ENCODE data around the gene ST3GAL2. TPM values are rescaled to one million over a fixed set of nuclear protein-coding genes. Genes with fewer than 3 reads are reported as not detected.

Gene ST3GAL2
- total RNA-seq, 4 donors from 2014 or later = 7.1 to 16.5 (median 11.1) TPM

DNA sequence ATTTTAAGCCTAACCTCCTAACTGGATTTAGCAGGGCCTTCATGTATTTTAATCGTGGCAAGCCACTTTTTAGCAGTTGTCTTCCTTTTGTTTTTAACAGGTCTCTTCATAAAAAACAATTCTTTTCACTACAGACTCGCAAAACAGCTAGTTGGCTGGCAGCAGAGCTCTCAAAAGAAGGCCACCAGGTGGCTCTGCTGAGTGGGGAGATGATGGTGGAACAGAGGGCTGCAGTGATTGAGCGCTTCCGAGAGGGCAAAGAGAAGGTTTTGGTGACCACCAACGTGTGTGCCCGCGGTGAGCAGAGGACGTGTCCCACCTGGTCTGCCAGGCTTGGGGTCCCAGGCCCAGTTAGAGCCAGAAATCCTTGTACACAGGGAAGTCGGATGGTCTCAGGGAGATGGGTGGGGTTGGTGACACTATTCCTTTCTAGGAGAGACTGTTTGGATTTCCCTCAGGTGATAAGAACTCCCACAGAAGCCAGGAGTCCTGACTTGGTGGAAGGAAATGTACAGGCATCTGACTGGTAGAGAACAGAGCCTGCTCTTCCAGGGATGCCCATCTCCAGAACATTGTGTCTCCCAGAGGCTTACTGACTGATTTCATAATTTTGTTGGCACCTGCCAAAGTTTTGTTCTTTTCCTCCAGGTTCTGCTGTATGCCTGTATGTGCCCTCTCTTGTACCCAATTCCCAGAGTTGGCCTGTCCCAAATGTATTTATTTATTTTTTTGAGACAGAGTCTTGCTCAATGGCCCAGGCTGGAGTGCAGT is 107.1 kb downstream of the ST3GAL2 start:
- H3K27me3 ChIP-seq = no peaks in the 10 kb centered on the region
- H3K36me3 ChIP-seq = peaks cover 91% of the 10 kb centered on the region
- no peaks in the 10 kb centered on the region for H3K4me1 ChIP-seq
- DNase-seq (ENCODE audit: low spot score in 2 of 2) = no peak
- H3K27ac ChIP-seq = no peak overlapping the region
- TF ChIP-seq, protein P1, sequence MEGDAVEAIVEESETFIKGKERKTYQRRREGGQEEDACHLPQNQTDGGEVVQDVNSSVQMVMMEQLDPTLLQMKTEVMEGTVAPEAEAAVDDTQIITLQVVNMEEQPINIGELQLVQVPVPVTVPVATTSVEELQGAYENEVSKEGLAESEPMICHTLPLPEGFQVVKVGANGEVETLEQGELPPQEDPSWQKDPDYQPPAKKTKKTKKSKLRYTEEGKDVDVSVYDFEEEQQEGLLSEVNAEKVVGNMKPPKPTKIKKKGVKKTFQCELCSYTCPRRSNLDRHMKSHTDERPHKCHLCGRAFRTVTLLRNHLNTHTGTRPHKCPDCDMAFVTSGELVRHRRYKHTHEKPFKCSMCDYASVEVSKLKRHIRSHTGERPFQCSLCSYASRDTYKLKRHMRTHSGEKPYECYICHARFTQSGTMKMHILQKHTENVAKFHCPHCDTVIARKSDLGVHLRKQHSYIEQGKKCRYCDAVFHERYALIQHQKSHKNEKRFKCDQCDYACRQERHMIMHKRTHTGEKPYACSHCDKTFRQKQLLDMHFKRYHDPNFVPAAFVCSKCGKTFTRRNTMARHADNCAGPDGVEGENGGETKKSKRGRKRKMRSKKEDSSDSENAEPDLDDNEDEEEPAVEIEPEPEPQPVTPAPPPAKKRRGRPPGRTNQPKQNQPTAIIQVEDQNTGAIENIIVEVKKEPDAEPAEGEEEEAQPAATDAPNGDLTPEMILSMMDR (IDR thresholded peaks at IDR 0.05) = peak in 1 of 2 donors; percentile 36
- TF ChIP-seq POLR2AphosphoS5 (IDR thresholded peaks at IDR 0.05) = no peak
- no peak for TF ChIP-seq EP300 (IDR thresholded peaks at IDR 0.05)
- no peak for TF ChIP-seq POLR2A (IDR thresholded peaks at IDR 0.05)
- no peak overlapping the region for H3K4me3 ChIP-seq
- H3K9me3 ChIP-seq = no peaks in the 10 kb centered on the region
- WGBS = 63% methylated on average over 9 of the region's 9 CpGs

DNA sequence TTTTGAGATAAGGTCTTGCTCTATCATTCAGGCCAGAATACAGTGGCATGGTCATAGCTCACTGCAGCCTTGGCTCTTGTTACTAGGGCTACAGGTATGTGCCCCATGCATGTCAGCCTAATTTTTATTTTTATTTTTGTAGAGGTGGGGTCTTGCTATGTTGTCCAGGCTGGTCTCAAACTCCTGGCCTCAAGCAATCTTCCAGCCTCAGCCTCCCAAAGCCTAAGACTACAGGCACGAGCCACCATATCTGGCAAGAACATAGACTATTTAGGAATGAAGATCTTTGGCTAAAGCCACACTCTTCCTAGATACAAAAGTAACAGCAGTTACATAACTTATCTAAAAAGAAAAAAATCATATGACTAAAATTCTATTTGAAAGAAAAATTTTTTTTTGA is 107.8 kb downstream of the ST3GAL2 start:
- no peak for TF ChIP-seq EP300 (IDR thresholded peaks at IDR 0.05)
- no peak for TF ChIP-seq POLR2AphosphoS5 (IDR thresholded peaks at IDR 0.05)
- no peak for TF ChIP-seq POLR2A (IDR thresholded peaks at IDR 0.05)
- TF ChIP-seq, protein P1 (IDR thresholded peaks at IDR 0.05) = no peak
- Histone ChIP-seq H3K4me3 (no peak overlapping the region), H3K27me3 (no peaks in the 10 kb centered on the region), H3K9me3 (no peaks in the 10 kb centered on the region), H3K4me1 (no peaks in the 10 kb centered on the region), H3K36me3 (peaks cover 91% of the 10 kb centered on the region), H3K27ac (no peak overlapping the region)
- WGBS = 88% methylated on average over 1 of the region's 1 CpG
- DNase-seq (ENCODE audit: low spot score in 2 of 2) = no peak

Other genes starting within 250 kb of the ST3GAL2 start
- gene EXOSC6, start 187.2 kb downstream of the ST3GAL2 start, total RNA-seq = 10 to 100 TPM; 26.4 to 44.6 (median 26.8) TPM
- 10 to 100 TPM; 35.4 to 56.2 (median 38.6) TPM for gene AARS1, start 149.6 kb downstream of the ST3GAL2 start, total RNA-seq
- 10 to 100 TPM; 31.9 to 58.6 (median 43.6) TPM for gene DDX19B, start 139.9 kb downstream of the ST3GAL2 start, total RNA-seq
- 10 to 100 TPM; 37.1 to 55.9 (median 42.5) TPM for gene DDX19A, start 92.2 kb downstream of the ST3GAL2 start, total RNA-seq
- 10 to 100 TPM; 15.7 to 44.7 (median 23.2) TPM for gene FCSK, start 15.5 kb upstream of the ST3GAL2 start, total RNA-seq
- gene COG4, start 84.5 kb upstream of the ST3GAL2 start, total RNA-seq = 10 to 100 TPM; 35.0 to 59.9 (median 48.2) TPM
- gene SF3B3, start 84.7 kb upstream of the ST3GAL2 start, total RNA-seq = 100 to 1,000 TPM; 122 to 280 (median 174) TPM
- 100 to 1,000 TPM in 1 of 4 donors, 10 to 100 TPM in 3; 64.2 to 187 (median 92.5) TPM for gene IL34, start 207.5 kb upstream of the ST3GAL2 start, total RNA-seq
- gene MTSS2, start 247.0 kb upstream of the ST3GAL2 start, total RNA-seq = 10 to 100 TPM; 30.1 to 58.7 (median 42.6) TPM

Measured in suprapubic skin (tissue), 4 donors.